HG03558 (cell line): ENCODE measurements around the gene KIAA2012.

ENCODE experiments used
- ATAC-seq: cut with Tn5 transposase; IDR thresholded peaks from one replicate; pipeline ENCODE4 v1.9.1; 2021; ENCODE audit warnings: moderate number of reproducible peaks; ENCODE audit not compliant: unreplicated experiment; ENCODE audit errors: extremely low read depth

The KIAA2012 gene

DNA sequence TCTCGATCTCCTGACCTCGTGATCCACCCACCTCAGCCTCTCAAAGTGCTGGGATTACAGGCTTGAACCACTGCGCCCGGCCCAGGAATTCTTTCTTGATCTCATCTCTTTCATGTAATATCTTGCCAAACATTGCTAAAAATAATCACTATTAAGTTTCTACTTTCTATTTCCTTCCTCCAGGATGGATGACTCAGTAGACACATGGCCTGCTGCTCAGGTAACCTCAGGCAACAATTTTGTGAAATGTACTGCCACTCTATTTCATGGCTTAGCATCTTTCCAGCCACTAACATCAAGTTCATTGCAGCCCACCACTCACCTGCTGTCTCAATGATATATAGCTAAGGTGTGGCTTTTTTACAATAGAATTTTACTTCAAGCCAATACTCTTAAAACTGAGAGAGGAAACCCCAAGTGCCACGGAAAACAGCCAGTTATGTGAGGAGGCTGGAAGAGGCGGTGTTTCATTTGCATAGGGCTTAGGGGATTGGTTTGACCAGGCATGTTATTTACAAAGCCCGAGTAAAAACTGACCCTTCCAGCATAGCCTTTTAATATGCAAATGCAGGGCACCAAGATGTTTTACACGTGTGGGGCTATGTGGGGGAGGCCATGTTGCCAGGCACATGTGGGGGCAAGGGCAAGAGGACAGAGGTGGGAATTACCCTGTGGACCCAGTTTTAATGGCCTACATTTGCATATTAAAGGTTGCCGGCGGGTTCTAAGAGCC, 176.6 kb downstream of the KIAA2012 start:
- no peak for ATAC-seq

DNA sequence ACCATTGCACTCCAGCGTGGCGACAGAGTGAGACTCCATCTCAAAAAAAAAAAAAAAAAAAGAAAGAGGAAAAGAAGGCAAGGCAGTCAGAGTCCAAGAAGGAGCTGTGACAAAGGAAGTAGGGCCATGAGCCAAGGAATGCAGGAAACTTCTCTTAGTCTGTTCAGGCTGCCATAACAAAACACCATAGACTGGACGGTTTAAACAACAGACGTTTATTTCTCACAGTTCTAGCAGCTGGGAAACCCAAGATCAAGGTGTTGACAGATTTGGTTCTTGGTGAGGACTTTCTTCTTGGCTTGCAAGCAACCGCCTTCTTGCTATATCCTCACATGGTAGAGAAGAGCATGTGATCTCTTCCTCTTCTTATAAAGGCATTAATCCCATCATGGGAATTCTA, 178.4 kb downstream of the KIAA2012 start:
- ATAC-seq = no peak
